ENCODE data around the gene CACNA1S.
A peak's percentile ranks its signal among the peaks of the same experiment; 100 is the strongest.

The CACNA1S gene

GRCh38 chr1:201026234-201026633 lies 86.0 kb downstream of the CACNA1S start:
- no peak for TF ChIP-seq CTCF (IDR thresholded peaks at IDR 0.05; ENCODE audit: low read depth, low read length)
- no peak overlapping the region for H3K4me3 ChIP-seq (ENCODE audit: low read depth, low read length)

GRCh38 chr1:201025571-201026002 lies 86.6 kb downstream of the CACNA1S start:
- no peak overlapping the region for H3K4me3 ChIP-seq (ENCODE audit: low read depth, low read length)
- no peak for TF ChIP-seq CTCF (IDR thresholded peaks at IDR 0.05; ENCODE audit: low read depth, low read length)

- no peak overlapping the region for H3K4me3 ChIP-seq (ENCODE audit: low read depth, low read length)
- TF ChIP-seq CTCF (IDR thresholded peaks at IDR 0.05; ENCODE audit: low read depth, low read length), result no peak
These were observed 87.6 kb downstream of the CACNA1S start for GRCh38 chr1:201024625-201024998.

DNA sequence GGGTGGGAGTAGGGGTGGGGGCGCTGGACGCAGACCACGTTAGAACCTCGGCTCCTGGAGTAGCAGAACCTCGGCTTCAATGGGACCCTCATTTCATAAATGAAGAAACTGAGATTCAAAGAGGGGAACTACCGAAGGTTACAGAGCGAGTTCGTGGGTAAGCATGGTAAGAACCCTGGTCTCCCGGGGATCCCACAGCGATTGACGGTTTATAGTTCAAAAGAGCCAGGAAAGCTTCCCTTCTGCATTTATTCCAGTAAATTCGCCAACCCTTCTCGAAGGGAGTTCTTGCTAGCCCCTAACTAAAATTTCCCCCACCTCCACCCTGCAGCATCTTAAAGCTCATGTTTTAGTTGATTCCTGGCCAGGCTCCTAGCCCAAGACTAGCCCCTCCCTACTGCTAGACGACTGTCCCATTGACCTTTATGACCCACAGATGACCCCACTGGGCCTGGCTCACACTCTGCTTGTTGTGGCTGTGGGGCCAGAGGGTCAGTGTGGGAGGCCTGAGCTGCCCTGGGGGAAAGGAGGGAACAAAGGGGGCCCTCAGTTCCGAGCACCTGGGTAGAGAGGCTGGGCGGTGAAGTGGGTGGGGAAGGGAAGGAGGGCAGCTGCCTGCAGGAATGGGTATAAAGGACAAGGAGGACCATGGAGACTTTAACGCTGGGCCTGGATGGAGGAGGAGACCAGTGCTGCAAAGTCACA lies 88.2 kb downstream of the CACNA1S start:
- no peak for TF ChIP-seq CTCF (IDR thresholded peaks at IDR 0.05; ENCODE audit: low read depth, low read length)
- no peak overlapping the region for H3K4me3 ChIP-seq (ENCODE audit: low read depth, low read length)

DNA sequence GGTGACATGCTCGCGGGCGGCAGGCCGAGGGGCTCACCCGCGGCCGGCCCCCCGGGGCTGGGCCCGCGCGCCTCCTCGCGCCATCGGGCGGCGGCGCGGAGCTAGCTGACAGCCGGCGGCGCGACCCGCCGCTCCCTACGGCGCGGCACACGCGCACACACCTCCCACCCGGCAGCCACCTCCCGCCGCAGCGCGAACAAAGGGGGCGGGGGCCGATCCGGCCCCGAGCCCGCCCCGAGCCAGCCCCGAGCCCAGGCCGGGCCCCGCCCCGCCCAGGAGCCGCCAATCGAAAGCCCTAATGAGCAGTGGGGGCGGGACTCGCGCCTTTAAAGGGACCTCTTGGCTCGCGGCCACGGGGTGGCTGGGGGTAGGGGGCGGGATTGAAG lies 88.7 kb downstream of the CACNA1S start, which contains the start of gene KIF21B:
KIF21B (minus strand) TSS at position 198 of the 386 bp plus-strand sequence. CDS start 331 bp downstream, outside the sequence.
- peak within 1 kb of the TSS; percentile 28 for H3K4me3 ChIP-seq (ENCODE audit: low read depth, low read length)
- no peak for TF ChIP-seq CTCF (IDR thresholded peaks at IDR 0.05; ENCODE audit: low read depth, low read length)

DNA sequence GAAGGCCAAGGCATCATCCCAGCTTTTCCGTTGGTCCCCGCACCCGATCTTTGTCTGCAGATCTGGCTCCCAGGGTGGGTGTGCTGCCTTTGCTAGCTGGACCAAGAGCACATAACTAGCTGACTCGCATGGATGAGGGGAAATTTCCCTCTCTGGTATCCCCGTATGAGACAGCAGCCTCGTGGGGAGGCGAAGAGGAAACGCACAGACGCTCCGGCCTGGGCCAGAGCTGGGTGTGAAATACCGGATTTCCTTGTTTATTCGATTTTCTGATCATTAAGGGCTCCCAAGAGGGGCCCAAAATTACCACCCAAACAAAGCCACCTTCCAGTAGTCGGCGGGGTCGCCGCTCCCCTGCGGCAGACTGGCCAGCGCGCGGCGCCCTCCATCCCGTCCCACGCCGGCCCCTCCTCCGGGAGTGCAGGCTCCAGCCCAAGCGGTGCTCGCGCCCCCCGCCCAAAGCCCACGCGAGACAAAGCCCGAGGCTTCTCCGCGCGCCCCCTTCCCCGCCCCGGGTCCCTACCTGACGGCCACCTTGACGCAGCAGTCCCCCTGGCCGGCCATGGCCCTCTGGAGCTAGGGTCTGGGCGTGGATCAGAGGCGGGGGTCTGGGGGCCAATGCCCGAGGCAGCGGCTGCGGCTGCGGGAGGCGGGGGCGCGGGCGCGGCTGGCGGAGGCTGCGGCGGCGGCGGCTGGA lies 89.3 kb downstream of the CACNA1S start:
- TF ChIP-seq CTCF (IDR thresholded peaks at IDR 0.05; ENCODE audit: low read depth, low read length), result no peak
- H3K4me3 ChIP-seq (ENCODE audit: low read depth, low read length), result peak overlapping the region; percentile 28

GRCh38 chr1:201022493-201022819 lies 89.8 kb downstream of the CACNA1S start:
- no peak for TF ChIP-seq CTCF (IDR thresholded peaks at IDR 0.05; ENCODE audit: low read depth, low read length)
- no peak overlapping the region for H3K4me3 ChIP-seq (ENCODE audit: low read depth, low read length)

All from WI38 (cell line).